Panc1 (cell line): ENCODE data around the gene RITA1. TPM values are rescaled to one million over a fixed set of nuclear protein-coding genes. Genes with fewer than 3 reads are reported as not detected.

Source experiments
- ATAC-seq: fragments of 200-7000 bp; cut with Tn5 transposase; 2 replicates; pipeline ENCODE4 v1.9.1; 2020; ENCODE audit warnings: mild to moderate bottlenecking, moderate library complexity
- BruUV-seq: library from RNA; stranded (reverse); fragments of 400-500 nt; replicated peaks from 2 replicates; lab custom pipeline; 2021; lab: Mats Ljungman, UMichigan
- CTCF ChIA-PET: fragments of 300-600 bp; sonication (Branson Sonifier 250); formaldehyde crosslinking; loops from one replicate; lab custom pipeline; 2022; ENCODE audit warnings: antibody characterized with exemption; lab: Charles Lee
- POLR2A ChIA-PET: fragments of 300-600 bp; sonication (Branson Sonifier 250); formaldehyde crosslinking; loops from one replicate; lab custom pipeline; 2022; ENCODE audit warnings: antibody characterized with exemption; lab: Charles Lee
- DNase-seq: peaks from one replicate; pipeline ENCODE4 v3.0.0-alpha.2; 2010; ENCODE audit warnings: low read depth, low spot score
- H3K27ac ChIP-seq: 2 replicates; pipeline ENCODE4 v1.5.1; 2011; ENCODE audit warnings: mild to moderate bottlenecking, low read length, inconsistent platforms
- H3K27me3 ChIP-seq: fragments of 200-500 bp; sonication (Bioruptor generic); 2 replicates; pipeline ENCODE4 v1.6.0; 2014; ENCODE audit warnings: low read length, inconsistent platforms; ENCODE audit not compliant: control insufficient read depth, insufficient read depth
- H3K36me3 ChIP-seq: fragments of 200-500 bp; sonication (Bioruptor generic); 2 replicates; pipeline ENCODE4 v1.5.1; 2014; ENCODE audit warnings: inconsistent platforms, mild to moderate bottlenecking, low read length, moderate library complexity; ENCODE audit not compliant: control insufficient read depth, insufficient read depth
- H3K4me1 ChIP-seq: 2 replicates; pipeline ENCODE4 v1.5.1; 2011; ENCODE audit warnings: inconsistent platforms, mild to moderate bottlenecking, low read length, moderate library complexity; ENCODE audit not compliant: control insufficient read depth, insufficient read depth
- H3K4me3 ChIP-seq, 2 experiments: 2 replicates each; pipeline ENCODE4 v1.5.1; 2011 to 2012; ENCODE audit warnings: low read depth in 2 of 2, low read length in 2 of 2, mild to moderate bottlenecking in 2 of 2, inconsistent platforms in 1 of 2, moderate library complexity in 1 of 2
- H3K9me3 ChIP-seq: fragments of 200-500 bp; sonication (Bioruptor generic); 2 replicates; pipeline ENCODE4 v1.5.1; 2014; ENCODE audit warnings: low read depth, mild to moderate bottlenecking, inconsistent platforms, low read length, moderate library complexity; ENCODE audit not compliant: control insufficient read depth, insufficient read depth
- POLR2AphosphoS5 ChIP-seq: IDR thresholded peaks from 2 replicates; pipeline ENCODE4 v1.6.1; 2012; ENCODE audit warnings: mild to moderate bottlenecking, low read depth, low read length, moderate library complexity
- SIN3A ChIP-seq: IDR thresholded peaks from 2 replicates; pipeline ENCODE4 v1.6.1; 2012; ENCODE audit warnings: low read depth, mild to moderate bottlenecking, low read length, moderate library complexity, borderline replicate concordance; ENCODE audit not compliant: insufficient read depth
- TCF7L2 ChIP-seq: IDR thresholded peaks from 2 replicates; pipeline ENCODE4 v1.6.1; 2011; ENCODE audit warnings: mild to moderate bottlenecking, low read depth, low read length, inconsistent platforms
- in situ Hi-C: cut with HindIII; loops from 2 replicates; pipeline ENCODE4 v1.10.0; 2016; ENCODE audit warnings: low sequenced_read_pairs, low pct_unique_long_range_greater_than_20kb
- intact Hi-C: fragments of 100-400 bp; cut with micrococcal nuclease; formaldehyde crosslinking; loops from one replicate; pipeline ENCODE4 v1.10.0; 2022; ENCODE audit not compliant: unreplicated experiment
- total RNA-seq: library from RNA; stranded (reverse); gene quantifications from one replicate; pipeline ENCODE4 v1.2.1, GENCODE V29; 2021; ENCODE audit not compliant: unreplicated experiment
- TF ChIP-seq, protein P1 (sequence below), 2 experiments: IDR thresholded peaks; 2 replicates each; pipeline ENCODE4 v1.6.1; 2011 to 2012; ENCODE audit warnings: low read depth in 2 of 2, control low read depth in 1 of 2, low read length in 1 of 2, mild to moderate bottlenecking in 1 of 2, moderate library complexity in 1 of 2; ENCODE audit not compliant: insufficient read depth in 1 of 2
- TF ChIP-seq, protein P2 (sequence below): fragments of 450-650 bp; IDR thresholded peaks from 2 replicates; pipeline ENCODE4 v1.5.1; 2017; ENCODE audit warnings: mild to moderate bottlenecking

RITA1 gene
- total RNA-seq, 1 experiment from 2014 or later = 41.0 TPM

DNA sequence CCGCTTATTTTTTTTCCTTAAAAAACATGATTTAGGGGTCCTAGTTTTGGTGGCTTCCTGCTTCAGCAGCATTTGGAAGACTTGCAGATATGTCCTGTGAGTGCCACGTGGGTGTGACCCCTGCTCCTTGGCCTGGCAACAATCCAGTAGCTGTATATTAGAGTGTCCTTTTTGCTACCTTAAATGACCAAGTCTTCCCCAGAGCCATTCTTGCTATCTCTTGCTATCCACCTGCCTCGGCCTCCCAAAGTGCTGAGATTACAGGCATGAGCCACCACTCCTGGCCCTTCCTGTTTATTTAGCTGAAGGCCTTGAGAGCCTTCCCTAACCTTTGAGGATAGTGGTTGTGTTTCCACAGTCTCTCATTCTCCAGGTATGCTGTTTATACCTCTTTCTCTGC, 52.8 kb downstream of the RITA1 start:
- POLR2A ChIA-PET = no interaction called here
- DNase-seq (no peak), ATAC-seq (no peak)
- no peaks in the 10 kb centered on the region for H3K9me3 ChIP-seq
- intact Hi-C loops = no loop called here
- no peak overlapping the region for H3K4me3 ChIP-seq
- in situ Hi-C loops = no loop called here
- no peaks in the 10 kb centered on the region for H3K27me3 ChIP-seq
- TF ChIP-seq, protein P1, sequence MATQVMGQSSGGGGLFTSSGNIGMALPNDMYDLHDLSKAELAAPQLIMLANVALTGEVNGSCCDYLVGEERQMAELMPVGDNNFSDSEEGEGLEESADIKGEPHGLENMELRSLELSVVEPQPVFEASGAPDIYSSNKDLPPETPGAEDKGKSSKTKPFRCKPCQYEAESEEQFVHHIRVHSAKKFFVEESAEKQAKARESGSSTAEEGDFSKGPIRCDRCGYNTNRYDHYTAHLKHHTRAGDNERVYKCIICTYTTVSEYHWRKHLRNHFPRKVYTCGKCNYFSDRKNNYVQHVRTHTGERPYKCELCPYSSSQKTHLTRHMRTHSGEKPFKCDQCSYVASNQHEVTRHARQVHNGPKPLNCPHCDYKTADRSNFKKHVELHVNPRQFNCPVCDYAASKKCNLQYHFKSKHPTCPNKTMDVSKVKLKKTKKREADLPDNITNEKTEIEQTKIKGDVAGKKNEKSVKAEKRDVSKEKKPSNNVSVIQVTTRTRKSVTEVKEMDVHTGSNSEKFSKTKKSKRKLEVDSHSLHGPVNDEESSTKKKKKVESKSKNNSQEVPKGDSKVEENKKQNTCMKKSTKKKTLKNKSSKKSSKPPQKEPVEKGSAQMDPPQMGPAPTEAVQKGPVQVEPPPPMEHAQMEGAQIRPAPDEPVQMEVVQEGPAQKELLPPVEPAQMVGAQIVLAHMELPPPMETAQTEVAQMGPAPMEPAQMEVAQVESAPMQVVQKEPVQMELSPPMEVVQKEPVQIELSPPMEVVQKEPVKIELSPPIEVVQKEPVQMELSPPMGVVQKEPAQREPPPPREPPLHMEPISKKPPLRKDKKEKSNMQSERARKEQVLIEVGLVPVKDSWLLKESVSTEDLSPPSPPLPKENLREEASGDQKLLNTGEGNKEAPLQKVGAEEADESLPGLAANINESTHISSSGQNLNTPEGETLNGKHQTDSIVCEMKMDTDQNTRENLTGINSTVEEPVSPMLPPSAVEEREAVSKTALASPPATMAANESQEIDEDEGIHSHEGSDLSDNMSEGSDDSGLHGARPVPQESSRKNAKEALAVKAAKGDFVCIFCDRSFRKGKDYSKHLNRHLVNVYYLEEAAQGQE (IDR thresholded peaks at IDR 0.05; ENCODE audit: insufficient read depth in 1 of 2, low read depth in 2 of 2, low read length in 1 of 2) = no peak
- TF ChIP-seq SIN3A (no peak), POLR2AphosphoS5 (no peak), TCF7L2 (no peak)
- TF ChIP-seq, protein P2, sequence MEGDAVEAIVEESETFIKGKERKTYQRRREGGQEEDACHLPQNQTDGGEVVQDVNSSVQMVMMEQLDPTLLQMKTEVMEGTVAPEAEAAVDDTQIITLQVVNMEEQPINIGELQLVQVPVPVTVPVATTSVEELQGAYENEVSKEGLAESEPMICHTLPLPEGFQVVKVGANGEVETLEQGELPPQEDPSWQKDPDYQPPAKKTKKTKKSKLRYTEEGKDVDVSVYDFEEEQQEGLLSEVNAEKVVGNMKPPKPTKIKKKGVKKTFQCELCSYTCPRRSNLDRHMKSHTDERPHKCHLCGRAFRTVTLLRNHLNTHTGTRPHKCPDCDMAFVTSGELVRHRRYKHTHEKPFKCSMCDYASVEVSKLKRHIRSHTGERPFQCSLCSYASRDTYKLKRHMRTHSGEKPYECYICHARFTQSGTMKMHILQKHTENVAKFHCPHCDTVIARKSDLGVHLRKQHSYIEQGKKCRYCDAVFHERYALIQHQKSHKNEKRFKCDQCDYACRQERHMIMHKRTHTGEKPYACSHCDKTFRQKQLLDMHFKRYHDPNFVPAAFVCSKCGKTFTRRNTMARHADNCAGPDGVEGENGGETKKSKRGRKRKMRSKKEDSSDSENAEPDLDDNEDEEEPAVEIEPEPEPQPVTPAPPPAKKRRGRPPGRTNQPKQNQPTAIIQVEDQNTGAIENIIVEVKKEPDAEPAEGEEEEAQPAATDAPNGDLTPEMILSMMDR = no peak
- no peaks in the 10 kb centered on the region; the same call in 1 of the 2 replicates for H3K36me3 ChIP-seq
- BruUV-seq = no TSS peak
- H3K27ac ChIP-seq = peak overlapping the region; percentile 86; the same call in 1 of the 2 replicates
- CTCF ChIA-PET = no interaction called here
- peaks cover 43% of the 10 kb centered on the region for H3K4me1 ChIP-seq

DNA sequence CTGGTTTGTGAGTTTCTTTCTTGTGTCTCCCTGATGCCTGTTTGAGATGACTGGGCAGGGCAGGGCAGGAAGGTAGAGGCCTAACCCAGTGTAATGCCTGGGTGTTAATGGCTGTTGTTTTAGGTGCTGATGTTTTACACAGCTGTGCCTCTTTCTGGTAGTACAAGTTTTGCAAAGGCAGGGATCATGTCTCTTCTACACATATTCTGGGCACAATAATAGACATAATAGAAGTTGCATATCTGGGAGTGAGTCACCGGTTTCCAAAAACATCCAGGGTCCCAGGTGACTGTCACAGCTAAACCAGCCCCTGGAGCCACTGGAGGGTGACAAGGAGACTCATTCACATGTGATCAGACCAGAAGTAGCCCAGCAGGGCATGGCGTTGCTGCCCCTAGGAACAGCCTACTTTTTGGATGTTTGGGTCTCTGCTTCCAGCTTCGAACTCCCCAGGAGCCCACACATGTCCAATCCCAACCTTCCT, 53.8 kb downstream of the RITA1 start:
- no peaks in the 10 kb centered on the region for H3K27me3 ChIP-seq
- ATAC-seq (no peak), DNase-seq (no peak)
- in situ Hi-C loops (no loop called here), intact Hi-C loops (no loop called here)
- H3K4me1 ChIP-seq = peaks cover 49% of the 10 kb centered on the region
- H3K36me3 ChIP-seq = no peaks in the 10 kb centered on the region
- H3K9me3 ChIP-seq = no peaks in the 10 kb centered on the region
- H3K27ac ChIP-seq = peak overlapping the region; percentile 86
- TF ChIP-seq, protein P2 = no peak
- TF ChIP-seq SIN3A (no peak), POLR2AphosphoS5 (no peak), TCF7L2 (no peak)
- TF ChIP-seq, protein P1 (IDR thresholded peaks at IDR 0.05; ENCODE audit: insufficient read depth in 1 of 2, low read depth in 2 of 2, low read length in 1 of 2) = no peak
- no TSS peak for BruUV-seq
- ChIA-PET CTCF (no interaction called here), POLR2A (interaction anchor here (0.6 kb wide), 1 partner anchor 22 kb away, joined by 3 read pairs; no protein-coding TSS in a partner anchor)
- no peak overlapping the region for H3K4me3 ChIP-seq
